Astrocyte of the cerebellum (primary cell): ENCODE measurements around the gene PNPLA7.

Experiments
- DNase-seq: peaks from one replicate; pipeline ENCODE4 v3.0.0-alpha.2; 2011; ENCODE audit warnings: low read depth
- H3K4me3 ChIP-seq: 2 replicates; pipeline ENCODE4 v1.5.1; 2011; ENCODE audit warnings: mild to moderate bottlenecking, low read depth, low read length, moderate library complexity
- CTCF ChIP-seq: IDR thresholded peaks from 2 replicates; pipeline ENCODE4 v1.5.1; 2012; ENCODE audit warnings: low read length, low read depth, moderate library complexity, mild to moderate bottlenecking; ENCODE audit errors: missing control alignments
- in situ Hi-C: cut with HindIII; loops from 2 replicates; pipeline ENCODE4 v1.10.0; 2017; ENCODE audit warnings: low sequenced_read_pairs

PNPLA7 gene

DNA sequence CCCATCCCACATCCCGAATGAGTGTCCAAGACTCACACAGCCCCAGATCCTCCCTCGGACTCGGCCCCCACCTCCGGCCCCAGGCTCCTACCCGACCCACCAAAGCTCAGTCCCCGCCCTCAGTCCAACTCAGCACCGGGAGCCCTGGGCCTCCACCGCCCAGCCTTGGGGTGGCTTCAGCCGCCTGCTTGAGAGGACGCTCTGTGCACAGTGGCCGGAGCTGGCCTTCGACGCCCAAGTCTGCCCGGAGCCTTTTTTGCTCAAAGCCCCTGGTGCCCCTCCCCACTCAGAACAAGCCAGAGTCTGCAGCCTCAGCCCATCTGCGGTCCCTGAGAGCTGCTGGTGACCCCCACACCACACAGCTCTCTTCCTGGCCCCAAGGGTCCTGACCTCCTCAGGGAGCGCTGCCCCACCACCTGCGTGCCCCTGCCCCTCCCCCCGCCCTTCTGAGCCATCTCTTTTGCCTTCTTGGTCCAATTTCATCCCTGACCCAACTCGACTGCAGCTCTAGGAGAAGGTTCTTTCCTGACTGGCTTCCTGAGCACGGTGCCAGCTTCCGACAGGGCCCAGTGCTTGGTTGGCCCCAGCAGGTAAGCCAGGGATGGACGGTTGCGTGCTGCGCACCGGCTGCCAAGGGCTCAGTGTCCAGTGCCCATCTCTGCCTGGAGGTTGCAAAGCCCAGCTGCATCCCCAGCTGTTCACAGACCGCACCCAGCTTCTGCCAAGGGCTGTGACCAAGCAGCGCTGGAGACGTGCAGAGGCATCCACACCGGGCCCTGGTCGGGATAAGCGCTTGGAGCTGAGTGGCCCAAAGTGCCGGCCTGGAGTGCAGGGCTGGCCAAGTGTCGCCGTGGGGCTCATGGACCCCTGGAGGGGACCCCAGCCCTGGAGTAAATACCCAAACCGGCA lies 63.4 kb downstream of the PNPLA7 start:
- DNase-seq: no peak
- no peak for TF ChIP-seq CTCF
- in situ Hi-C loops: no loop called here
- no peak overlapping the region for H3K4me3 ChIP-seq

- in situ Hi-C loops: no loop called here
- no peak for DNase-seq
- TF ChIP-seq CTCF: no peak
- no peak overlapping the region for H3K4me3 ChIP-seq
These were observed 64.1 kb downstream of the PNPLA7 start for GRCh38 chr9:137486141-137486490.

GRCh38 chr9:137485343-137486140 lies 64.7 kb downstream of the PNPLA7 start:
- in situ Hi-C loops: no loop called here
- H3K4me3 ChIP-seq: no peak overlapping the region
- no peak for DNase-seq
- TF ChIP-seq CTCF: no peak

DNA sequence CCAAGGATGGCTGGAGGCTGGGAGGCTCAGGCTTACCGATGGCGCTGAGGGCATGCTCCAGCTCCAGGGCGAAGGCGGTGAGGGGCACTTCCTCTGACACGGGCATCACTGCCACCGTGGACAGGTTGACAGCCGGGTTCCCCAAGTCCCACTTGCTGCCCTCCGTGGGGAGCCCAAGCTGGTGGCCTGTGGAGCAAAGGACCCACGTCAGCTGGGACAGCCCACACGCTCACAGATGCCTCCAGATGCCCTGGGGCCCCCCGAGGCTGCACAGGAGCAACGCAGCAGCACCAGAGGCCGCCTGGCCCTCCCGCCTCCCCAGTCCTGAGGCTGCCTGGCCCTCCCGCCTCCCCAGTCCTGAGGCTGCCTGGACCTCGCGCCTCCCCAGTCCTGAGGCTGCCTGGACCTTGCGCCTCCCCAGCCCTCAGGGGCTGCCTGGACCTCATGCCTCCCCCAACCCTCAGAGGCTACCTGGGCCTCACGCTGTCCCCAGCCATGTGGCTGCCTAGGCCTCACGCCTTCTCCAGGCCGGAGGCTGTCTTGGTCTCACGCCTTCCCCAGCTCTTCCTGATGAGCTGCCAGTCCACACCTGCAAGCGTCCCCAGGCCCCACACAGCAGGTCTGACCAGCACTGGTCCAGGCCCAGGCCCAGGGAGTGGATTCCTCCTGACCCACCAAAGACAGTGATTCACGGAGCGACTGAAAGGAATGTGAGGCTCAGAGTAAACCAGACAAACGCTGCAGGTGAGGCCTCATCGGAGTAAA lies 65.5 kb downstream of the PNPLA7 start:
- no peak for DNase-seq
- TF ChIP-seq CTCF: no peak
- in situ Hi-C loops: no loop called here
- no peak overlapping the region for H3K4me3 ChIP-seq

- no peak overlapping the region for H3K4me3 ChIP-seq
- DNase-seq: peak; percentile 81
These were observed 68.0 kb downstream of the PNPLA7 start for GRCh38 chr9:137482094-137482781.

More at GRCh38 chr9:137482094-137482781, 68.0 kb downstream of the PNPLA7 start:
- TF ChIP-seq CTCF: no peak
- in situ Hi-C loops: no loop called here
